NK-92 (cell line): ENCODE data around the gene SCYL1.
"Not testable (repeated sequence)": the region's sequence is repeated elsewhere in the genome, so short reads cannot be mapped to it uniquely, and the experiment has no call there.

ENCODE experiments used
- DNase-seq: peaks from one replicate; lab custom pipeline; 2025; ENCODE audit not compliant: unreplicated experiment; lab: John Stamatoyannopoulos, UW

SCYL1 gene

GRCh38 chr11:65564879-65565559, 40.1 kb downstream of the SCYL1 start:
- not testable (repeated sequence) for DNase-seq

GRCh38 chr11:65565624-65566453, 41.0 kb downstream of the SCYL1 start:
- no peak for DNase-seq

GRCh38 chr11:65569164-65569972, 44.5 kb downstream of the SCYL1 start:
- no peak for DNase-seq

GRCh38 chr11:65569973-65570918, 45.4 kb downstream of the SCYL1 start, which contains the start of gene ZNRD2:
ZNRD2 (plus strand) TSS chr11:65570477; CDS start chr11:65570492, 15 bp downstream.
- DNase-seq: peak; percentile 97

GRCh38 chr11:65571420-65571819, 46.5 kb downstream of the SCYL1 start:
- DNase-seq: no peak

- DNase-seq: no peak
Measured at GRCh38 chr11:65571940-65572339, 47.1 kb downstream of the SCYL1 start.

- DNase-seq: no peak
Measured at GRCh38 chr11:65572356-65573051, 47.6 kb downstream of the SCYL1 start, which contains the start of gene FAM89B. FAM89B (plus strand) TSS chr11:65572538; CDS start chr11:65572670, 132 bp downstream.

- DNase-seq: no peak
Measured at GRCh38 chr11:65573391-65574079, 48.7 kb downstream of the SCYL1 start.

GRCh38 chr11:65574109-65574810, 49.4 kb downstream of the SCYL1 start:
- no peak for DNase-seq

- no peak for DNase-seq
Measured at GRCh38 chr11:65574811-65575567, 50.1 kb downstream of the SCYL1 start.

GRCh38 chr11:65575568-65576231, 50.8 kb downstream of the SCYL1 start, which contains the start of gene EHBP1L1:
EHBP1L1 (plus strand) TSS chr11:65576053; CDS start chr11:65576303, 250 bp downstream.
- DNase-seq: no peak

- no peak for DNase-seq
Measured at GRCh38 chr11:65576232-65576866, 51.5 kb downstream of the SCYL1 start.

- DNase-seq: no peak
Measured at GRCh38 chr11:65576867-65577755, 52.2 kb downstream of the SCYL1 start.

- DNase-seq: no peak
Measured at GRCh38 chr11:65577756-65578109, 52.9 kb downstream of the SCYL1 start.

GRCh38 chr11:65578134-65578533, 53.3 kb downstream of the SCYL1 start:
- no peak for DNase-seq

- DNase-seq: no peak
Measured at GRCh38 chr11:65578667-65579066, 53.8 kb downstream of the SCYL1 start.
